Globus pallidus (tissue), 1 donor: ENCODE results near the gene FLNB.
"Not testable (repeated sequence)": the region's sequence is repeated elsewhere in the genome, so short reads cannot be mapped to it uniquely, and the experiment has no call there.

Experiments used
- DNase-seq: peaks from one replicate; pipeline ENCODE4 v3.0.0-alpha.2; 2015; ENCODE audit warnings: low spot score

FLNB gene

DNA sequence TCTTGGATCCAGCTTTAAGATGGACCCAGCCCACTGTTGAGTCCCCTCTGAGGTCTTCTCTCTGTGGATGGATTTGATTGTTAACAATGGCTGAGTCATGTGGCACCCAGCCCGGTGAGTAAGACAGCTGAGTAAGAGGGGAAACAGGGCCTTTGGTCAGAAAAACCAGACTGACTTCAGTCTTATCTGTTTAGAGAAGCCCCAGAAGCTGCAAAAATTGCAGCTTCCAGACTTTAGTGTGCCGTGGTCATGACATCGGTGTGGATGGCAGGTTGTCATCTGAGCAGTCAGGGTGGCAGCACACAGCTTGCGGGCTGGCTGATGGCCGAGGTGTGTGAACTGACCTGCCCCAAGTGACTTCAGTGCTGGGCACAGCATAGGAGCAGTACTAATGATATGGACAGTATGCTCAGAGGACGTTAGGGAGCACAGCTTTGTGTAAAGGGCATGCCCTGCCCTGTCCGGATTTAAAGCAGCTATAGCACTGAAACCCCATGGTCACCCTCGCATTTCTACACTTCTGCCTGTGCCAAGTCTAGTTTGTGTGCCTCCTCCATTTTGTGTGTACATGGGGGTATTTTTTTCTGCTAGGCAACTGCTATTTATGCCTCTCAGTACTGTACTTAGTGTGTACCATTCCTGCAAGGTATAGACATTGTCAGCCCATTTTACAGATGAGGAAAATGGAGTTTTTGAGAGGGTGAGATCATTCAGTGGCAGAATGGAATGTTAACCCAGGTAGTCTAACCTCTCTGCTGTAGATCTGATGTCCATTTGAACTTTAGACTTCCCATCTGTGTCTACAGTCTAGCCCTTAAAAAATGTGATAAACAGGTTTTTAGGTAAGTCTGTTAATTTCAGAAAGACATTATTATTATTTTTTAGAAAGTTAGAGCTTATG, 44.4 kb downstream of the FLNB start:
- DNase-seq: peak; percentile 76

GRCh38 chr3:58054652-58055051, 46.4 kb downstream of the FLNB start:
- no peak for DNase-seq

GRCh38 chr3:58055314-58055713, 47.1 kb downstream of the FLNB start:
- DNase-seq: no peak

DNA sequence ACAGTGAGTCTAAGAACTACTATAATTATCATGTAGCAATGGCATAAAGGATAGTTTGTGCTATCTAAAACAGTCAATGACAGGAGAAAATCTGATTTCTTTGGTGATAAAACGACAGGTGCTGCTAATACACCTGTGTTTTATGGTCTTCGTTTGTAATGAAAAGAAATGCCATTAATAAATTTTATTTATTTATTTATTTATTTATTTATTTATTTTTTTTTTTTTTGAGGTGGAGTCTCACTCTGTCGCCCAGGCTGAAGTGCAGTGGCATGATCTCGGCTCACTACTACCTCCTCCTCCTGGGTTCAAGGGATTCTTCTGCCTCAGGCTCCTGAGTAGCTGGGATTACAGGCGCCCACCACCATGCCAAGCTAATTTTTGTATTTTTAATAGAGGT, 47.7 kb downstream of the FLNB start:
- DNase-seq: not testable (repeated sequence)

- DNase-seq: no peak
These were observed 50.4 kb downstream of the FLNB start for GRCh38 chr3:58058361-58059263.

DNA sequence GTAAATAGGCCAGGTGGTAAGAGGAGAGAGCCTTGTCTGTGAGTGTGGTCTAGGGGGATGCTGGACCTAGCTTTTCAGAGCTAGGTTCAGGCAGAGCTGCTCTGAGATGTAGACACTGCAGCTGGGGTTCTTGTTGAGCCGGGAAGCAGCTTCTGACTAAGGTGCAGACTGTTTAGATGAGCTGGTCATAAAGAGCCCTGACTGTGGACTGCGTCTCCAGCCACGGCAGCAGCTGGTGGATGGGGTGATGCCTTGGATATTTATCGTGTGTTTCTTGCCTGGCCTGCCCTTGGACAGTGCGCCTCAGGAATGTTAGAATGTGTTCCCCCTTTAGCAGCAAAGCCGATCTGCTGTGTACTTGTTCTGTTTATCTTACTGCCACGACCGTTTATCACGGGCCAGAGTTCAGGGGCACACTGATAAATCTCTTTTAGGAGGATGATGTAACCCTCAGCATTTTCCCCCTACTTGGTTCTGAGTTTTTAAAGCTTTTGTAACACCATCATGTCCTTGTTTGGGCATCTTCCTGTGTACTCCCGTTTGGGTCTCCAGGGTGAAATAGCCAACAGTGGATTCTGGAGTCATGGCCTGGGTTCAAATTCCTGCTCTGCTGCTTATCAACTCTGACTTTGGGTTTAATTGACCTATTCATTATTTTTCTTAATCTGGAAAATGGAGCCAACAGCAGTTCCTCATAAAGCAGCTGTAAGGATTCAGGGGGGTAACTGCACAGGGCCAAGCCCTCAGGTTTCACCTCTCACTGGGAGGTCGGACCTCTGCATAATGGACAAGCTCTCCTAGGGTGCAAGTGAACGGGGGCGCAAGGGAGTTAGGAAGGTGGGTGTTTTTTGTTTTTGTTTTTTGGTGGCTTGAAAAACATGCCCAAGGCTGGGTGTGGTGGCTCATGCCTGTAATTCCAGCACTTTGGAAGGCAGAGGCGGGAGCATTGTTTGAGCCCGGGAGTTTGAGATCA, 51.4 kb downstream of the FLNB start:
- DNase-seq: no peak

GRCh38 chr3:58062472-58062871, 54.2 kb downstream of the FLNB start:
- no peak for DNase-seq

DNA sequence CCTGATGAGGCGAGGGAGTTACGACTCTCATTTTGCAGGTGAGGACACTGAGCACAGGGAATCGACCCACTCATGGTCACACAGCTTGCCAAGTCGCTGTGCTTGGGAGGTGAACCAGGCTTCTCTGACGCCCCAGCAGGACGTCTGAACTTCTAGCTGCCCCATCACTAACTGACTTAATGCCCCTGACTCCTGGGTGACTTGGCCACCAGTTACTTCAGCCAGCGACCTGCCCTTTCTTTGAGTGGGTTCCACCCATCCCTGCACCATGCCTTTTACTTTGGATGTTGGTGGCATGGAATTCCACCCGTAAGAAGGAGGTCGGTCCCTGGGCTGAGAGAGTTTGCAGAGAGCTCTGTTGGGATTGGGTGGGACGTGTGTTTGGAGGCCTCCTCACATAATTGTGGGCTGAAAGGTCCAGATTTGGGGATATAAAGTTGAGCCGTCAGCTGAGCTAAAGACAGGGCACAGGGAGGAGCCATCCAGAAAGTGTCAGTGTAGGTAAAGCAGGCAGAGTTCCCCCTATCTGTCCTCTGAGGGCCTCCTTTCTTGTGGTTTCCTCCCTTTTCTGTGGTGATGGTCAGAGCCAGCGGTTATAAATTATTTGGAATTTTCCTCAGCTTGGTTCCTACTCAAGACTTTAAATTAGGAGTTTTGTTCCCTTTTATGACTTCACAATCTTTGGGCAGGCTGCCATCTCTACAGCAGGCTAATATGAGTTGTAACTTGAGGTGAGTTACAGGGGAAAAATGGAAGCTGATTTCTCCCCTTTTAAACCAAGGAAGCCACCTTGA, 55.0 kb downstream of the FLNB start:
- no peak for DNase-seq

DNA sequence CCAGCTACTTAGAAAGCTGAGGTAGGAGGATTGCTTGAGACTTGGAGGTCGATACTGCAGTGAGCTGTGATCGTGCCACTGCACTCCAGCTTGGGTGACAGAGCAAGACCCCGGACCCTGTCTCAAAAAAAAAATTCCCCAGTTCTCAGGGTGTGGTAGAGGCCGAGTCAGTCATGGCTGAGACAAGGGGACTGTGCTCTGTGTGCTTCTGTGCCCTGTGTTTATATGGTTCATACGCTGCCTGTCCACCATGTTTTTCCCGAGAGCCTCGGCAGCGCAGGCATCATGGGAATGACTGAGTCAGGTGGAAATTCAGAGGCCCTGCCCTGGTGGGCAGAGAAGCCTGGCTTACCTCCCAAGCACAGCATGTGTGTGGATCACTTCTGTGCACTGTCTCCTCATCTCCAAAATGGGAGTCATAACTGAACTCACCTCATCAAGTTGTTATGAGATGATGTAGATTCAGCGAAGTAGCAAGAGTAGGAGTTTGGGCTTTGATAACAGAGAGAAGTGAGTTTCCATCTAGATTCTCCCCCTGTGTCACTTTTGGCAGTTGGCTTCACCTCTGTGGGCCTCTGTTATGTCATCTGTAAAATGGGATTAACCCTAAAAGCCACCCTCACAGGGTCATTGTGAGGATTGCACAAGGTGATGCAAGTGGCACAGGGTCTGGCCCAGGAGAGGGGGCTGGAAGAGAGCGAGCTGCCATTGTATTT, 56.9 kb downstream of the FLNB start:
- DNase-seq: no peak

DNA sequence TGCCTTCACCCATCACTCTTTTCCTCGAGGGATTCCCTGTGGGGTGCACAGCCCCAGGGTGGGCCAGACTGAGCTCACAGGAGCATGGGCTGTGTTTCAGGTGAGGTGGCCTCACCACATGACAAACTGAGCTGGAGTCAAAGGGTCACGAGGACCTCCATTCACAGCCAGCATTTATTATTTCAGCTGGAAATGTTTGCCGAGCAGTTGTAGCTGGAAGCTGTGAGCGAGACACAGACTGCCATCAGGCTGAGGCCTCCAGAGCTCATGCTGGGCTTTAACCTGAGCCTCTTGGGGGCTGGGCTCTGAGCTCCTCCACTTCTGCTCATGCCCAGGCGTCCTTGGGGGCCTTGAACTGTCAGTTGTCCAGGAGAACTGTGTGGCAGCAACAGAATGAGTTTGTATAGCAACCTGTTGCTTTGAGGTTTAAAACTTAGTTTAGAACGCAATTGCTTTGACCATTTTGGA, 57.5 kb downstream of the FLNB start:
- no peak for DNase-seq

DNA sequence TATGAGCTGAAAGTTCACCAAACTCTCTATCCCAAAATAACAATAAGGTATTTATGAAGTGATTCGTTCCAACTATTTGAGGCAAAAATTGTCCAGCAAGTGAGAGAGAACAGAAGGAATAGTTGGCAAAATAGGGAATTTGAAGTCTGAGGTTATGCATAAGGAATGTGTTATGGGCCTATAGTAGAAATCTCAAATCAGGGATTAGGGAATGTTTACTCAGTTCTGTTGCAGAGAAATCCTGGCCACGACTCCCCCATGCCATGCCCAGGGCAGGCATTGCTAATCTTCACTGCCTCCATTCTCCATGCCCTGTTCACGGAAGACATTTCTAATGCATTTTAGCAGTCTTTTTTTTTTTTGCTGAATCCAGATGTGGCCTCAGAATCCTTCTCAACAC, 58.6 kb downstream of the FLNB start:
- DNase-seq: no peak

- peak; percentile 74 for DNase-seq
These were observed 60.0 kb downstream of the FLNB start for GRCh38 chr3:58068122-58068809.

GRCh38 chr3:58071480-58071971, 63.3 kb downstream of the FLNB start:
- no peak for DNase-seq

DNA sequence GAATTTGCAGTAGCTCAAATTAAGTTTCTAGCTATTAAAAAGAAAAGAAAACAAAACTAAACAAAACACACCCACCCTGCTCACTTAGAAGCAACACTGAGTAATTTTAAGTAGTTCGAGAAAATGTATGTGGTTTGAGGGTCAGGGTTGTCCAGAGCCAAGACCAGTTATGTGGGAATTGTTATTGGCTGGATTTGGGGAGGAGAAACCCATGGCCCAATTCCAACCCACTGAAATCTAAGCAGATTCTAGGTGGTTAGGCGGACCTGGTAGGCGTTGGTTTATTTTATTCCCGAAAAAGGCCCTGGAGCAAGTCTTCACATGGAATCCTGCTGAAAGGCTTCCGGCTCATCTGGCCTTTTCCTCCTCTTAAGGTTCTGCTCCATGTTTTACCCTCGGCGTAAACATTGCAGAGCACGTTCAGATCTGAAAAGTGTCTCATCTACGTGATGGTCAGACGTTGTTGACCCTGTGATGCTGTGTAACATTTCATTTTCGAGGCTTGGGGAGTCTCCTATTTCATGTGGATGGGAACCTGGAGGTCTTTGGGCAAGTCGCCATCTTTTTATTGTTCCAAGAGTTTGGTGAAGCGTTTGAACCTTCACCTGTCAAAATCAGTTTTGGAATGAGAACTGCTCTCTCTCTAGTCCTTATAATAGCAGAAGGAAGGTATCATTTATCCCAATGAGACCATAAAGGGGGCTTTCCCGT, 64.0 kb downstream of the FLNB start:
- DNase-seq: no peak

GRCh38 chr3:58072763-58073130, 64.5 kb downstream of the FLNB start:
- DNase-seq: no peak

GRCh38 chr3:58073301-58074108, 65.3 kb downstream of the FLNB start:
- no peak for DNase-seq

DNA sequence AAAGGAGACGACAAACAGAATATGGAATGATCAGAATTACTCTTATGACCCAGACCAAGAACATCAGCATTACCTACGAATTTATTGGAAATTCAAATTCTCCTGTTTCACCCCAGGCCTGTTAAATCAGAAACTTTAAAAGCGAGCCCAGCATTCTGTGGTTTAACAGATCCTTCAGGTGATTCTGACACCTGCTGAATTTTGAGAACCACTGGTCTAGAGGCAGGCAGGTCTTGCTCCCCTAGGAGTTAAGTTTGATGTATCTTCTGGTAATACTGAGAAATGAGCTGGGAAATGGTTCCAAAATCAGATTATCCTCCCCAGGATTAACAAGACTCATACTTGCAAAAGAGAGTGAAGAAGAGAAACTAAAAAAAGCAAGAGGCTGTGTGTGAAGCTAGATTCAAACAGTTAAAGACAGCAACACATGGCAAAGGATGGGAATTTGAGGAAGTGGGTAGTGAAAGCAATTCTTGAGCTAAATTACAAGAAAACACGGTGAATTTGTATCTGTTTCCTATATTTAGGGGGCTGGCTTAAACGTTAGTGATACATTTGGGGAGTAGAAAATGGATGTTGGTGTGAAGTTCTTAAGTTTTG, 66.0 kb downstream of the FLNB start:
- DNase-seq: no peak
